NCI-H748 (cell line): ENCODE measurements around the gene OSBPL3.

Experiments used
- DNase-seq: peaks from one replicate; lab custom pipeline; 2025; ENCODE audit not compliant: unreplicated experiment; lab: John Stamatoyannopoulos, UW

OSBPL3 gene

GRCh38 chr7:24956021-24956420 lies 24.0 kb downstream of the OSBPL3 start:
- no peak for DNase-seq

- DNase-seq: no peak
Observed at GRCh38 chr7:24955313-24955712, 24.7 kb downstream of the OSBPL3 start.

- no peak for DNase-seq
Observed at GRCh38 chr7:24952464-24952863, 27.5 kb downstream of the OSBPL3 start.

GRCh38 chr7:24951441-24951980 lies 28.5 kb downstream of the OSBPL3 start:
- no peak for DNase-seq

GRCh38 chr7:24949884-24950283 lies 30.1 kb downstream of the OSBPL3 start:
- peak; percentile 44 for DNase-seq

GRCh38 chr7:24948739-24949138 lies 31.2 kb downstream of the OSBPL3 start:
- no peak for DNase-seq

- DNase-seq: no peak
Observed at GRCh38 chr7:24946467-24946866, 33.5 kb downstream of the OSBPL3 start.

- no peak for DNase-seq
Observed at GRCh38 chr7:24945899-24946298, 34.1 kb downstream of the OSBPL3 start.

- DNase-seq: no peak
Observed at GRCh38 chr7:24943096-24943948, 36.7 kb downstream of the OSBPL3 start.

GRCh38 chr7:24942226-24942625 lies 37.8 kb downstream of the OSBPL3 start:
- no peak for DNase-seq

- no peak for DNase-seq
Observed at GRCh38 chr7:24939416-24939815, 40.6 kb downstream of the OSBPL3 start.

- no peak for DNase-seq
Observed at GRCh38 chr7:24936121-24936824, 43.7 kb downstream of the OSBPL3 start.

- no peak for DNase-seq
Observed at GRCh38 chr7:24933298-24933697, 46.7 kb downstream of the OSBPL3 start.

- DNase-seq: no peak
Observed at GRCh38 chr7:24932815-24933214, 47.2 kb downstream of the OSBPL3 start.

- DNase-seq: no peak
Observed at GRCh38 chr7:24932389-24932788, 47.6 kb downstream of the OSBPL3 start.

GRCh38 chr7:24931844-24932243 lies 48.1 kb downstream of the OSBPL3 start:
- no peak for DNase-seq

- no peak for DNase-seq
Observed at GRCh38 chr7:24930856-24931255, 49.1 kb downstream of the OSBPL3 start.

GRCh38 chr7:24926623-24927524 lies 53.1 kb downstream of the OSBPL3 start:
- DNase-seq: no peak

- DNase-seq: no peak
Observed at GRCh38 chr7:24924375-24924774, 55.6 kb downstream of the OSBPL3 start.

- no peak for DNase-seq
Observed at GRCh38 chr7:24923172-24923865, 56.7 kb downstream of the OSBPL3 start.
